Ishikawa (cell line): Measurements from ENCODE around the gene CDH23.

Experiments used
- CEBPB ChIP-seq: IDR thresholded peaks from 2 replicates; pipeline ENCODE4 v1.6.1; 2012
- CREB1 ChIP-seq: IDR thresholded peaks from 2 replicates; pipeline ENCODE4 v1.6.1; 2012; ENCODE audit warnings: low read depth
- EGR1 ChIP-seq: IDR thresholded peaks from 2 replicates; pipeline ENCODE4 v1.6.1; 2012
- EP300 ChIP-seq: IDR thresholded peaks from 2 replicates; pipeline ENCODE4 v1.6.1; 2012; ENCODE audit warnings: borderline replicate concordance
- FOXM1 ChIP-seq: IDR thresholded peaks from 2 replicates; pipeline ENCODE4 v1.6.1; 2012; ENCODE audit warnings: low read depth, borderline replicate concordance
- MAX ChIP-seq: IDR thresholded peaks from 2 replicates; pipeline ENCODE4 v1.6.1; 2012
- NFIC ChIP-seq: IDR thresholded peaks from 2 replicates; pipeline ENCODE4 v1.6.1; 2012
- RAD21 ChIP-seq: IDR thresholded peaks from 2 replicates; pipeline ENCODE4 v1.6.1; 2012; ENCODE audit warnings: low read depth
- REST ChIP-seq: IDR thresholded peaks from 2 replicates; pipeline ENCODE4 v1.6.1; 2012; ENCODE audit warnings: low read depth, mild to moderate bottlenecking
- TAF1 ChIP-seq: IDR thresholded peaks from 2 replicates; pipeline ENCODE4 v1.6.1; 2012; ENCODE audit warnings: low read depth, mild to moderate bottlenecking
- TCF12 ChIP-seq: IDR thresholded peaks from 2 replicates; pipeline ENCODE4 v1.6.1; 2012; ENCODE audit warnings: low read depth
- TEAD4 ChIP-seq: IDR thresholded peaks from 2 replicates; pipeline ENCODE4 v1.6.1; 2012
- YY1 ChIP-seq: IDR thresholded peaks from 2 replicates; pipeline ENCODE4 v1.6.1; 2012; ENCODE audit warnings: low read depth
- ZBTB7A ChIP-seq: IDR thresholded peaks from 2 replicates; pipeline ENCODE4 v1.6.1; 2012; ENCODE audit warnings: low read depth
- TF ChIP-seq, protein P1 (sequence below): IDR thresholded peaks from 2 replicates; pipeline ENCODE4 v1.6.1; 2012

The CDH23 gene

DNA sequence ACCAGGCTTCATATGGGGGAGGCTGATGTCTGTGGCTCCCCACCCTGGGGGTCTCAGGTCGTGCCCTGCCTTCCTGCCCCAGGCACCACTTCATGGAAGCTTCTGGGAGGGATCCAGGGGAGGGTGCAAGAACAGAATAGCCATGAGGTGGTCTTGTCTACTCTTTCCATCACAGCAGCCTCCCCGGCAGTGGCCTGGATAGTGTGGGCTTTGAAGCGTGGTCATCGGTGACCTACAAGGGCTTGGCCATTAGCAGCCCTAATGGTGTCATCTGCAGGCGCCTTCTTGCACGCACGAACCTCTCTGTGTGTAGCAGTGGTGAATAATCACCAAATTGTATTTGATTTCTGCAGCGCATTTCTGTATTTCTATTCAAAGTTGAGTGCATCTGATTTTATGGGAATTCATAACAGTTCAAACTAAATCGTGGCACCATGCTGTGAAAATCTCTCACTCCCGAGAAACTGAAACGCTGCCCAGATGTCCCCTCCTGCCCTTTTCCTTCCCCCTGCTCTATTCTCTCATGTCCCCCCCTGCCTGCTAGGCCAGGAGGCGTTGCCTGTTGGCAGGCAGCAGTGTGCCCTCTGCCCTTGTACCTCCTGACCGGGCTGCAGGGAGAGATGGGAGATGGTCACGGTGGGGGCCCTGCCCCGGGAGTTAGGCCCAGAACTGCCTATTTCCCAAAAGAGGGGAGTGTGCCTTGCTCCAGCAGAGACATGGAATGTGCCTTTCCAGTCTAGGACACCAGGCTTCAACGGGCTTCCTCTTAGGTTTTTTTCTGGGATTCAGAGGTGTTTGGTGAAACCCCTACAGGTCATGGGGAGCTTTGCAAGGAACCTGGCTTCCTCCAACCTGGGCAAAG is 34.8 kb downstream of the CDH23 start:
- TF ChIP-seq REST (no peak), ZBTB7A (no peak), CREB1 (no peak), RAD21 (peak; percentile 9; the same call in 1 of the 2 replicates), CEBPB (no peak), TEAD4 (no peak), EGR1 (no peak), TCF12 (no peak), NFIC (no peak), FOXM1 (no peak), MAX (0 out of 2 replicates have a peak, but pooled peaks have one; percentile 13), EP300 (no peak), YY1 (no peak), TAF1 (no peak)
- TF ChIP-seq, protein P1, sequence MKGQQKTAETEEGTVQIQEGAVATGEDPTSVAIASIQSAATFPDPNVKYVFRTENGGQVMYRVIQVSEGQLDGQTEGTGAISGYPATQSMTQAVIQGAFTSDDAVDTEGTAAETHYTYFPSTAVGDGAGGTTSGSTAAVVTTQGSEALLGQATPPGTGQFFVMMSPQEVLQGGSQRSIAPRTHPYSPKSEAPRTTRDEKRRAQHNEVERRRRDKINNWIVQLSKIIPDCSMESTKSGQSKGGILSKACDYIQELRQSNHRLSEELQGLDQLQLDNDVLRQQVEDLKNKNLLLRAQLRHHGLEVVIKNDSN, result no peak

DNA sequence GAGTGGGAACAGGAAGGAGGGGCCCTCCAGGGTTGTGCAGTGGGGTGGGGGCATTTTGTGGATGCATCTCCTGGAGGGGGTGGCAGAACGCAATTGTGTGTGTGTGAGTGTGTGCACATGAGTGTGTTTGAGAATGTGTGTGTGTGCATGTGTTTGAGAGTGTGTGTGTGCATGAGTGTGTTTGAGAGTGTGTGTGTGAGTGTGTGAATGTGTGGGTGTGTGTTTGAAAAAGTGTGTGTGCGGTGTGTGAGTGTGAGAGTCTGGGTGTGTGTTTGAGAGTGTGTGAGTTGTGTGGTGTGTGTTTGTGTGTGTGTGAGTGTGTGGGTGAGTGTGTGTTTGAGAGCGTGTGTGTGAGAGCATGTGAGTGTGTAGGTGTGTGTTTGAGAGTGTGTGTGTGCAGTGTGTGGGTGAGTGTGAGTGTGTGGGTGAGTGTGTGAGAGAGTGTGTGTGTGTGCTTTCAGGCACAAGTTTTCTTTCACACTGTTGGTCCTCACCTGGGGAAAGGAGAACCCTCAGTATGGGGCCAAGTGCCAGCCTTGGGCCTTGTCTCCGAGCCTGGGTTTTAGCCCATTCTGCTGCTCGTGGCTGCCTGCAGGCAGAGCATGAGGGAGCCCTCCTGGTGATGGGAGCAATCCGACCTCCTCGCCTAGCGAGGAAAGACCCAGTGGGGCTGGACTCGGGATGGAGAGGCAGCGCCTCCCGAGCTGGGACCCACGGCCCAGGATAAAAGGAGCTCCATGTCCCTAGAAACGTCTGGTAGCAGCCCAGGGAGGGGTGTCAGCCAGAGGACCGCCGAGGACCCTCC is 35.6 kb downstream of the CDH23 start:
- TF ChIP-seq EGR1, result no peak
- no peak for TF ChIP-seq CEBPB
- no peak for TF ChIP-seq MAX
- TF ChIP-seq TAF1, result no peak

DNA sequence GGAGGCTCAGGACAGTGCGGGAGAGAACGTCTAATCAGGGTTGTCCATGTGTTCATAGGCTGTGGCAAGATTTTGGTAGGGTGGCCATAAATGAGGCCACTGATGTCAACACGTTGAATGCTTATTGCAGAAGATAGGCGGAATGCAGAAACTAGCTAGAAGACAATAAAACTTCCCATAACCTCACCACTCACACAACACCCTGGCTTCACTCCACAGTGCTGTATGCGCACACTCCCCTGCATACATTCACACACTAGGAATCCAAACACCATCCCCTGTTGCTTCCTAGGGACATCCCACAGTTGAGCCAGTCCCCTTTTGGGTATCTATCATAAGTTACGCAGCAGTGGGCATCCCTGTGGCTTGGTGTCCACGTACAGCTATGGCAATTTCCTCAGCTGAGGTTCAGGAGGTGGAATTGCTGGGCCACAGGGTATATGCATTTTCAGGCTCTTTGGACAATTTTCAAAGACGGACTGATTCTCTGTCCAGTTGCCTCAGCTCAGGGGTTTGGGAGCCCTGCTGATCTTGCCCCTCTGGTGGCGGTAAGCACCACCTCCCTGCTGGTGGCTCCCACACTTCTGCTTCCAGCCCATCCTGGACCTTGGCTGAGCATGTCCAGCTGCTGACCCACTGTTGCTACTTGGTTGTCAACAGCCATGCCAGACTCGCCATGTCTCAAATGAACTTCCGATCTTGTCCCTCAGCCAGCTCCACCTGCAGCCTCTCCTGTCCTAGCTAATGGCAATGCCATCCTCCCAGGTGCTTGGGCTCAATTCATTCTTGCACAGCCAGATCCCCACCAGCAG is 36.4 kb downstream of the CDH23 start:
- TF ChIP-seq TEAD4 (no peak), CREB1 (no peak), MAX (no peak), EGR1 (no peak), REST (no peak), FOXM1 (no peak), YY1 (no peak), NFIC (no peak), EP300 (no peak)
- TF ChIP-seq, protein P1, result no peak

DNA sequence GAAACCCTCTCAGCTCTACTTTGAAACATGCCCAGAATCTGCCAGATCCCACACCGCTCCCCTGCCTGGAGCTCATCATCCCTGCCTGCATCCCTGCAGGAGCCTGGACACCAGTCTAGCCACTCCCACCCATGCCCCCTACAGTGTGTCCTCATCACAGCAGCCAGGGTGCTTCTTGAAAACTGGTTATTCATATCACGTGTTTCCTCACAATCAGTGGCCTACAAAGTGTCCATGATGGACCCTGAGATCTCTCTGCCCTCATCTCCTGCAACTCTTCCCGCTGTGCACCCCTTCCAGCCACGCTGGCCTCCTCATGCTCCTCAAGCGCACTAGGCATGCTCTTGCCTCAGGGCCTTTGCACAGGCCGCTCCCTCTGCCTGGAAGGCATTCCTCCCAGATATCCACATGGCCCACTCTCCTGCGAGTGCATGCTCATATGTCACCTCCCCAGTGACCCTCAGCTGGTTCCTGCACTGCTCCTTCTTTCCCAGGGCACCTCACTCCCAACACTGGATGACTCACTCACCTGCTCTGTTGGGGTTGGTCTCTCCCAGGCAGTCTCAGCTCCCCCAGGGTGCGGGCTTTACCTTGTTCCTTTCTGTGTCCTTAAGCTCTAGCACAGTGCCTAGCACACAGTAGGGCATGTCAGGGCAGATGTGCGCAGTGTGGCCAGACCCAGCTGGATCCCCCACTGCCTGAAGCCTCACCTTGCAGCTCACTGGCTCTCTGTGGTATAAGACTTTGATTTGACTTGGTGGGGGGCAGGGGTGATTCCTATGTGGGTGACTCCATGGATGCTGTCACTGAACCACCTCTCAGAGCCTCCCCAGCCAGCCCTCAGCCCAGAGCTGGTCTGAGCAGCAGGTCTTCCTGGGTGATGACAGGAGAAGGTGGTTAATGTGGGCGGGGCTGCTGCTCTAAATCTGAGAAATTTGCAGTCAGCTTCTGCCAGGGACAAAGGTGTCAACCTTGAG is 37.3 kb downstream of the CDH23 start:
- TF ChIP-seq NFIC (no peak), MAX (no peak), ZBTB7A (no peak), TCF12 (no peak), CREB1 (no peak), EP300 (no peak), YY1 (no peak), CEBPB (no peak), FOXM1 (no peak), RAD21 (no peak), REST (no peak), TAF1 (no peak)
- TF ChIP-seq, protein P1, result no peak
